Measurements from ENCODE around the gene MSGN1.
A peak's percentile ranks its signal among the peaks of the same experiment; 100 is the strongest.

The MSGN1 gene

GRCh38 chr2:17850151-17850550, 33.9 kb downstream of the MSGN1 start:
- DNase-seq, result no peak

GRCh38 chr2:17851731-17852585, 35.7 kb downstream of the MSGN1 start:
- peak; percentile 54 to 69 for DNase-seq

DNA sequence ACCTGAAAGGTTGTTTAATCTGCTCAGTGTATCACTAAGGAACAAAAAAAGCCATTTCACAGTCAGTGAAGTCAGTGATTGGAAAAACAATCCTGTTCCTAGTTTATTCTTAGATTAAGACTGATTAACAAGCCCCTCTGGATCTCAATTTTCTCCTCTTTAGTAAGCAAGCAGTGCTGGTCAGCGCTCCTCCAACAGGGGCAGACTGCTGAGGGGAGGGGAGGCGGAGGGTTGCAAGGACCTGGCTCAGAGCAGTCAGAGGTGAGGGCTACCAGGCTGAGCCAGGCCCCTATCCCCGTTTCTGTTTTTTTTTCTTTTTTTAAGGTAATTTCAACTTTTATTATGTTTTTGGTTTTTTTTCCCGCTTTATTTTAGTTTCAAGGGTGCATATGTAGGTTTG, 37.5 kb downstream of the MSGN1 start:
- DNase-seq, result no peak

- DNase-seq, result no peak
These were observed 40.8 kb downstream of the MSGN1 start for GRCh38 chr2:17857021-17857420.

DNA sequence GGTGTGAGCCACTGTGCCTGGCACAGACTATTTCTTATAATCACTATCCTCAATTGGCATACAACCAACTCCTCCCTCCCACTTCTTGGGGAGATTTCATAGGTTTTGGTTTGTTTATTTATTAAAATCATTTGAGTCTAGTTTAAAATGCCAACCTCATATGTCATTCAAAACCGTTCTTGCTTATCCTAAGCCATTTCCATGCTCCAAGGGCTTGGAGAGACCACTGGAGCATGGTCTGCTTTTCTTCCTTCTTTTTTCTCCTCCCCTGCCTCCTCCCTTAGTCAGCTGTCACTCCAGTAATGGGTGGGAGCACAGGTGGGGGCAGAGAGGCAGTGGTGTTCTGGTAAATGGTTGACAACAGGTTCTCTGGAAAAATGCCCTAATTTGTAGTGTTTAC, 41.8 kb downstream of the MSGN1 start:
- DNase-seq, result no peak

- DNase-seq, result no peak
These were observed 47.3 kb downstream of the MSGN1 start for GRCh38 chr2:17863539-17863938.

- DNase-seq, result no peak
These were observed 48.4 kb downstream of the MSGN1 start for GRCh38 chr2:17864676-17865075.

- DNase-seq, result no peak
These were observed 50.9 kb downstream of the MSGN1 start for GRCh38 chr2:17867133-17867532.
